Gastroesophageal sphincter (tissue), 4 donors: ENCODE measurements around the gene C6orf89. TPM values are rescaled to one million over a fixed set of nuclear protein-coding genes. Genes with fewer than 3 reads are reported as not detected.
A peak's percentile ranks its signal among the peaks of the same experiment; 100 is the strongest.

Source experiments
- ATAC-seq: fragments of 150-250 bp; one replicate; pipeline ENCODE4 v1.9.1; 2016; ENCODE audit warnings: mild to moderate bottlenecking, moderate library complexity
- H3K27ac ChIP-seq, 4 donors: fragments of 200-600 bp; sonication (generic) in 3 of 4; 1 replicate in 3 of 4; 2 replicates in 1 of 4; pipeline ENCODE4 v1.5.1; 2016 to 2019
- H3K27me3 ChIP-seq: fragments of 200-600 bp; sonication (generic); one replicate; pipeline ENCODE4 v1.5.1; 2019
- H3K36me3 ChIP-seq, 2 donors: fragments of 200-600 bp; sonication (generic); one replicate each; pipeline ENCODE4 v1.5.1; 2019; ENCODE audit warnings: control low read depth in 1 of 2
- H3K4me1 ChIP-seq, 3 donors: fragments of 200-600 bp; sonication (generic); 1 replicate in 2 of 3; 2 replicates in 1 of 3; pipeline ENCODE4 v1.5.1; 2016 to 2019; ENCODE audit warnings: control low read depth in 2 of 3
- H3K4me3 ChIP-seq, 2 donors: fragments of 200-600 bp; sonication (generic); one replicate each; pipeline ENCODE4 v1.5.1; 2019; ENCODE audit warnings: mild to moderate bottlenecking in 1 of 2, moderate library complexity in 1 of 2
- H3K9me3 ChIP-seq, 3 donors: fragments of 200-600 bp; sonication (generic); one replicate each; pipeline ENCODE4 v1.5.1; 2017 to 2019; ENCODE audit warnings: control low read depth in 2 of 3
- EP300 ChIP-seq: sonication (generic); formaldehyde crosslinking; IDR thresholded peaks from one replicate; pipeline ENCODE4 v1.6.1; 2017; ENCODE audit warnings: antibody characterized with exemption, mild to moderate bottlenecking
- POLR2A ChIP-seq, 2 donors: fragments of 450-650 bp; IDR thresholded peaks; one replicate each; pipeline ENCODE4 v1.6.1; 2017; ENCODE audit warnings: antibody characterized with exemption in 2 of 2, mild to moderate bottlenecking in 2 of 2, moderate library complexity in 1 of 2
- POLR2AphosphoS5 ChIP-seq: sonication (generic); formaldehyde crosslinking; IDR thresholded peaks from one replicate; pipeline ENCODE4 v1.6.1; 2017; ENCODE audit warnings: antibody characterized with exemption
- whole genome bisulfite sequencing, 2 donors: methylation state at CpG; one replicate each; pipeline ENCODE4 v1.1.5; 2018; ENCODE audit warnings: low coverage in 1 of 2; 5-methylcytosine and 5-hydroxymethylcytosine counted together
- total RNA-seq, 4 donors: library from RNA; depleted of rRNA; stranded (reverse); fragments of >200 nt; gene quantifications; one replicate each; pipeline ENCODE4 v1.1.0, GENCODE V29; 2016
- TF ChIP-seq, protein P1 (sequence below), 4 experiments: fragments of 200-600 bp in 2 of 4; fragments of 450-650 bp in 2 of 4; sonication (generic) in 1 of 4; IDR thresholded peaks; one replicate each; pipeline ENCODE4 v1.5.1; 2017 to 2019; ENCODE audit warnings: antibody characterized with exemption in 4 of 4, mild to moderate bottlenecking in 2 of 4, moderate library complexity in 2 of 4

Gene C6orf89
- total RNA-seq, 4 donors from 2014 or later: 62.1 to 73.8 (median 69.8) TPM

DNA sequence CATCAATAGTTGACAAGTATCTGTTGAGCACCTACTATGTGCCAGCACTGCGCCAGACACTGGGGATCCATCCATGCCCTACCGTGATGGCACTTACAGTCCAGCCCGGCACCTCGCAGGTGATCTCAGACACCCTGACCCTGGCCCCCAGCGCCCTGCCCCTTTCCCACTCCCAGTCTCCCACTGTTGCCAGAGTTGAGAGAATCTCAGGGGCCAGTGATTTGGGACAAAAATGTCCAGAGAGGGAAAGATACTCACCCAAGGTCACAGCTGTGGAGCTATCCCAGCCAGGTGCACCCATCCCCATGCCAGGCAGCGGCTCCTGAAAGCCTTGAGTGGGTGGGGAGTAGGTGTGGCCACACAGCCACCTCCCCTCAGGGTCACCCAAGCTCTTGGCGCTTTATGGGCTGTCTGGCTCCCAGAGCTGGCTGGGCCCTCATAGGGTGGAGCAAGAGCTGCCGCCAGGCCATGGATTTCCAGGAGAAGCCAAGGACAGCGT lies 72.1 kb downstream of the C6orf89 start:
- WGBS, 2 donors: 69% methylated on average over 3 of the region's 9 CpGs; no CpG with 5 or more reads in 1 of the 2 donors
- H3K27me3 ChIP-seq: no peaks in the 10 kb centered on the region
- peak; percentile 48 for ATAC-seq
- no peak overlapping the region for H3K27ac ChIP-seq
- TF ChIP-seq, protein P1, sequence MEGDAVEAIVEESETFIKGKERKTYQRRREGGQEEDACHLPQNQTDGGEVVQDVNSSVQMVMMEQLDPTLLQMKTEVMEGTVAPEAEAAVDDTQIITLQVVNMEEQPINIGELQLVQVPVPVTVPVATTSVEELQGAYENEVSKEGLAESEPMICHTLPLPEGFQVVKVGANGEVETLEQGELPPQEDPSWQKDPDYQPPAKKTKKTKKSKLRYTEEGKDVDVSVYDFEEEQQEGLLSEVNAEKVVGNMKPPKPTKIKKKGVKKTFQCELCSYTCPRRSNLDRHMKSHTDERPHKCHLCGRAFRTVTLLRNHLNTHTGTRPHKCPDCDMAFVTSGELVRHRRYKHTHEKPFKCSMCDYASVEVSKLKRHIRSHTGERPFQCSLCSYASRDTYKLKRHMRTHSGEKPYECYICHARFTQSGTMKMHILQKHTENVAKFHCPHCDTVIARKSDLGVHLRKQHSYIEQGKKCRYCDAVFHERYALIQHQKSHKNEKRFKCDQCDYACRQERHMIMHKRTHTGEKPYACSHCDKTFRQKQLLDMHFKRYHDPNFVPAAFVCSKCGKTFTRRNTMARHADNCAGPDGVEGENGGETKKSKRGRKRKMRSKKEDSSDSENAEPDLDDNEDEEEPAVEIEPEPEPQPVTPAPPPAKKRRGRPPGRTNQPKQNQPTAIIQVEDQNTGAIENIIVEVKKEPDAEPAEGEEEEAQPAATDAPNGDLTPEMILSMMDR (IDR thresholded peaks at IDR 0.05): no peak
- TF ChIP-seq POLR2AphosphoS5: no peak
- no peak for TF ChIP-seq EP300
- no peak for TF ChIP-seq POLR2A (IDR thresholded peaks at IDR 0.05)
- H3K36me3 ChIP-seq: no peaks in the 10 kb centered on the region
- peaks cover 0 to 6% (median 0%) of the 10 kb centered on the region in 3 donors for H3K4me1 ChIP-seq
- H3K9me3 ChIP-seq: no peaks in the 10 kb centered on the region
- H3K4me3 ChIP-seq: peak overlapping the region in 1 of 2 donors; percentile 10

DNA sequence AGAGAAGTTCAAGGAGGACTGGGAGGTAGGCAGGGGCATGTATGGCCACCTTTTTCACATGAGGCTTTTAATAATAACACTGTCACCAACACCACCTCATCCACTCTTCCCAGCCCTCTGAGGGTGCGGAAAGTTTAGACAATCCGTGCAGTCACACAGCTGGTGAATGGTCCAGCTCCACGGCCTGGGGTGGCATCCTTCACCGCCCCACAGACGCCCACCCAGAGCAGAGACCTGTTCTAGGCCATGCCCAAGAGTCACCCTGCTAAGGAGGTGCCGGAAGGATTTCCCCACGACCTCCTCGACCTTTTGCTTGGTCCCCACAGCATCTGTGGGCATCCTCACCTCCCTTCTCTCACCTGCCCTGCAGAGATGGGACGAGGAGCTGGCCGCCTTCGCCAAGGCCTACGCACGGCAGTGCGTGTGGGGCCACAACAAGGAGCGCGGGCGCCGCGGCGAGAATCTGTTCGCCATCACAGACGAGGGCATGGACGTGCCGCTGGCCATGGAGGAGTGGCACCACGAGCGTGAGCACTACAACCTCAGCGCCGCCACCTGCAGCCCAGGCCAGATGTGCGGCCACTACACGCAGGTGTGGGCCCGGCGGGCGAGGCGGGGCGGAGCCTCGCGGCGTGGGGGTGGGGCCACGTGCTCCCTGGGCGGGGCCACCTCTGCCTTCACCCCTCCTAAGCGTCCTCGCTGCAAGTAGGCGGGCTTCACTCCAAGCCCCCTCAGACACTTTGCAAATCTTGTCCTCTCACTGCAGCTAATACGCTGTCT lies 73.2 kb downstream of the C6orf89 start:
- TF ChIP-seq EP300: no peak
- no peak for TF ChIP-seq POLR2A (IDR thresholded peaks at IDR 0.05)
- no peak for TF ChIP-seq POLR2AphosphoS5
- TF ChIP-seq, protein P1 (IDR thresholded peaks at IDR 0.05): no peak
- Histone ChIP-seq H3K27ac (no peak overlapping the region), H3K36me3 (no peaks in the 10 kb centered on the region), H3K27me3 (no peaks in the 10 kb centered on the region), H3K4me3 (peak overlapping the region in 1 of 2 donors; percentile 10), H3K4me1 (peaks cover 0 to 16% (median 0%) of the 10 kb centered on the region in 3 donors), H3K9me3 (no peaks in the 10 kb centered on the region)
- no peak for ATAC-seq
- 100% methylated on average over 1 to 3 of the region's 44 CpGs for WGBS, 2 donors

DNA sequence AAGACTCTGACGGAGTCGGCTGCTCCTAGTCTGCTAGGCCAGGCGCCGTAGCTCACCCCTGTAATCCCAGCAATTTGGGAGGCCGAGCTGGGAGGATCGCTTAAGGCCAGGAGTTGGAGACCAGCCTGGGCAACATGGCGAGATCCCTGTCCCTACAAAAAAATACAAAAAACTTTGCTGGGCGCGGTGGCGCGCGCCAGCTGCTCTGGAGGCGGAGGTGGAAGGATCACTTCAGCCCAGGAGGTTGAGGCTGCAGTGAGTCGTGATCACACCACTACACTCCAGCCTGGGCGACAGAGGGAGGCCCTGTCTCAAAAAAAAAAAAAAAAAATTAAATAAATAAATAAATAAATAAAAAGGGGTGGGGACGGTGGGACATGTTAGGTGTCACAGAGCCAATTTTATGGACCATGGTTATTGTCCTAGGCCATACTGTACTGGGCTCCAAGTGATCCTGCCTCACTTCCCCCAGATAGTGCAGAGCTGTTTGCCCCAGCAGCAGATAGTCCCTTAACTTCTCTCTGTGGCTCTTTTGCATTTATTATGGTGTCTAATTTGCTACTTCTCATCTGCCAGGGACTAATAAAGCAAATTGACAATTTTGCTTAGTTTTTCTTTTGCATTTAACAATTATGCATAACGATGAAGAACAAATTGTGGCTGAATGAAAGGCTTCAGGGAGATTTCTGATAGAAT lies 74.0 kb downstream of the C6orf89 start:
- no peak for ATAC-seq
- Histone ChIP-seq H3K9me3 (no peaks in the 10 kb centered on the region), H3K27ac (no peak overlapping the region), H3K4me1 (peaks cover 0 to 21% (median 0%) of the 10 kb centered on the region in 3 donors), H3K4me3 (no peak overlapping the region), H3K27me3 (no peaks in the 10 kb centered on the region), H3K36me3 (no peaks in the 10 kb centered on the region)
- TF ChIP-seq, protein P1 (IDR thresholded peaks at IDR 0.05): no peak
- no peak for TF ChIP-seq POLR2AphosphoS5
- TF ChIP-seq EP300: no peak
- no peak for TF ChIP-seq POLR2A (IDR thresholded peaks at IDR 0.05)
- WGBS, 2 donors: 66% methylated on average over 3 of the region's 17 CpGs; no CpG with 5 or more reads in 1 of the 2 donors

DNA sequence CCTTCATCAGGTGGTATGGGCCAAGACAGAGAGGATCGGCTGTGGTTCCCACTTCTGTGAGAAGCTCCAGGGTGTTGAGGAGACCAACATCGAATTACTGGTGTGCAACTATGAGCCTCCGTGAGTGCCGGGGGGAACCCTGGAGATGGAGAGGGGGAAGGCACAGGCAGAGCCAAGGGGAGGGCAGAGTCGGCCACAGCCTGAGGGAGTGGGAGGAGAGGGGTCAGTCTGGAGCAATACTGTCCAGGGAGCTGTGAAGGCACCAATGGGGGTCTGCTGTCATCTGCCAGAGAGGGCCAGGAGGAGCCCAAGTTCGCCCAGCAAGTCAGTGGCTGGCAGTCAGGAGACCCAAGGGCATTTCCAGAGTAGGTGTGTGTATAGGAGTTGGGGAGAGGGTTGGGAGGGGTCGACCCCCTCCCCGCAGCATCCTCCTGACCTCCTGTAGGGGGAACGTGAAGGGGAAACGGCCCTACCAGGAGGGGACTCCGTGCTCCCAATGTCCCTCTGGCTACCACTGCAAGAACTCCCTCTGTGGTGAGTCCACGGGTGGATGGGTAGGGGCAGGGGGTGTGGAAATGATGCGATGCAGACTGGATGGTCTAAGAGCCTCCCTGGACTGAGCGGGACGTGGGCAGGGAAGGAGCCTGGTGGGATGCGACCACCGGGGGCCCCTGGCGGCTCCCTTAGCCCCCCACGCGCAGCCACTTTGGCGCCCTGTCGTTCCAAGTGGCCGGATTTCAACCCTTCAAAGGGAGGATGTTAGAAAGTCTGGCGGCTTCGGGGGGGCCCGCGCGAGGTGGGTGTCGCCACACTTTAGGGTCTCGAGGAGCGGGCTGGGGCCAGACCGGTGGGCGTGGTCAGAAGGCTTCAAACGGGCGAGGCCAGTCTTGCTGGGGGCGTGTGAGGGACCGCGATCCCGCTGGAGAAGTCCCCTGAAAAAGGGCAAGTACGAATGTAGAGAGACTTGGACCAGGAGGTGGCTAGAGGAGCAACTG lies 76.0 kb downstream of the C6orf89 start:
- ATAC-seq: no peak
- WGBS, 2 donors: 36 to 62% methylated on average over 6 to 32 of the region's 40 CpGs
- Histone ChIP-seq H3K9me3 (no peaks in the 10 kb centered on the region), H3K36me3 (peaks cover 0 to 5% of the 10 kb centered on the region in 2 donors), H3K4me1 (peaks cover 0 to 21% (median 0%) of the 10 kb centered on the region in 3 donors), H3K27me3 (no peaks in the 10 kb centered on the region), H3K27ac (no peak overlapping the region), H3K4me3 (no peak overlapping the region)
- no peak for TF ChIP-seq POLR2A (IDR thresholded peaks at IDR 0.05)
- TF ChIP-seq POLR2AphosphoS5: no peak
- no peak for TF ChIP-seq EP300
- TF ChIP-seq, protein P1 (IDR thresholded peaks at IDR 0.05): no peak
